Kidney epithelial cell (primary cell): ENCODE data around the gene LRRD1. TPM values are rescaled to one million over a fixed set of nuclear protein-coding genes. Genes with fewer than 3 reads are reported as not detected.
"Not testable (repeated sequence)": the region's sequence is repeated elsewhere in the genome, so short reads cannot be mapped to it uniquely, and the experiment has no call there.

Experiments used
- DNase-seq: peaks from one replicate; pipeline ENCODE4 v3.0.0-alpha.2; 2010; ENCODE audit warnings: low read depth
- H3K27me3 ChIP-seq: 2 replicates; pipeline ENCODE4 v1.6.0; 2011; ENCODE audit warnings: low read length; ENCODE audit not compliant: control insufficient read depth, insufficient read depth
- H3K36me3 ChIP-seq: 2 replicates; pipeline ENCODE4 v1.5.1; 2011; ENCODE audit warnings: low read length; ENCODE audit not compliant: control insufficient read depth, insufficient read depth
- H3K4me3 ChIP-seq: 2 replicates; pipeline ENCODE4 v1.5.1; 2011; ENCODE audit warnings: low read depth, mild to moderate bottlenecking, control low read depth, low read length
- total RNA-seq: library from RNA; depleted of rRNA; stranded (reverse); fragments of >200 nt; gene quantifications from 2 replicates; pipeline ENCODE4 v1.2.3, GENCODE V29; 2015
- TF ChIP-seq, protein P1 (sequence below): IDR thresholded peaks from 2 replicates; pipeline ENCODE4 v1.5.1; 2011; ENCODE audit warnings: mild to moderate bottlenecking, moderate library complexity, low read length, control low read depth, inconsistent platforms; ENCODE audit not compliant: insufficient read depth, poor library complexity, severe bottlenecking

LRRD1 gene
- total RNA-seq, 1 donor from 2014 or later, result not detected

DNA sequence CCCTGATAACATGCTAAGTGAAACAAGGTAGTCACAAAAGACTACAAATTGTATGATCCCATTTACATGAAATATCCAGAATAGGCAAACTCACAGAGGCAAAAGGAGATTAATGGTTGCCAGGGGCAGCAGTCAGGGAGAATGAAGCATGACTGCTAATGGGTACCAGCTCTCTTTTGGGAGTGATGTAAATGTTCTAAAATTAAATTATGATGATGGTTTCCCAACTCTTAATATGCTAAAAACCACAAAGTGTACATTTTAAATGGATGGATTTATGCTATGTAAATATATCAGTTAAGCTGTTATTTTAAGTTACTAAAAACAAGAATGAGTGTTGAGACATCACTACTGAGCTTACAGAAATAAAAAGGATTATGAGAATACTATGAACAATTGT, 57.3 kb downstream of the LRRD1 start:
- no peak for DNase-seq
- no peak overlapping the region for H3K4me3 ChIP-seq
- H3K27me3 ChIP-seq, result no peaks in the 10 kb centered on the region
- peaks cover 2% of the 10 kb centered on the region for H3K36me3 ChIP-seq
- TF ChIP-seq, protein P1, sequence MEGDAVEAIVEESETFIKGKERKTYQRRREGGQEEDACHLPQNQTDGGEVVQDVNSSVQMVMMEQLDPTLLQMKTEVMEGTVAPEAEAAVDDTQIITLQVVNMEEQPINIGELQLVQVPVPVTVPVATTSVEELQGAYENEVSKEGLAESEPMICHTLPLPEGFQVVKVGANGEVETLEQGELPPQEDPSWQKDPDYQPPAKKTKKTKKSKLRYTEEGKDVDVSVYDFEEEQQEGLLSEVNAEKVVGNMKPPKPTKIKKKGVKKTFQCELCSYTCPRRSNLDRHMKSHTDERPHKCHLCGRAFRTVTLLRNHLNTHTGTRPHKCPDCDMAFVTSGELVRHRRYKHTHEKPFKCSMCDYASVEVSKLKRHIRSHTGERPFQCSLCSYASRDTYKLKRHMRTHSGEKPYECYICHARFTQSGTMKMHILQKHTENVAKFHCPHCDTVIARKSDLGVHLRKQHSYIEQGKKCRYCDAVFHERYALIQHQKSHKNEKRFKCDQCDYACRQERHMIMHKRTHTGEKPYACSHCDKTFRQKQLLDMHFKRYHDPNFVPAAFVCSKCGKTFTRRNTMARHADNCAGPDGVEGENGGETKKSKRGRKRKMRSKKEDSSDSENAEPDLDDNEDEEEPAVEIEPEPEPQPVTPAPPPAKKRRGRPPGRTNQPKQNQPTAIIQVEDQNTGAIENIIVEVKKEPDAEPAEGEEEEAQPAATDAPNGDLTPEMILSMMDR, result no peak

DNA sequence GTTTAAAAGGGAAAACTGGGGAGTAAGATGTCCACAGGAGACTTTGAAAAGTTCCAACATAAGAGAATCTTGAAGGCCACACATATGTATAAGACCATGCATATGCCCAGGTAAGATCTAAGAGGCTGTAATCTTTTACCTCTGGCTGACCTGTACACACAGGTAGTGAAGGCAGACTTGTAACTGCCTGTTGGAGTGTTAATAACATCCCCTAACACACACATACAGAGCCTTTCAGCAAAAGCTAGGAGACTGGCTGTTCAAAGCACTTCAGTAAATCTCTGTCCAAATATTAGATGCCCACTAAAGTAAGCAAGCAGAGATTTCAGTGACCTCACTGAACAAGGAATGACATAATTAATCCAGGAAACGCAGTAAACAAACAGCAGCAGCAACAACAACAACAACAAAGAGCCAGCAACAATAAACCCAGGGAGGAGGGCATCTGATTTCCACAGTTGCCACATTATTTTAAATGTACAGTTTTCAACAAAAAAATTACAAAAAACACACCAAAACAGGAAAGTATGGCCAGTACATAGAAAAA, 59.7 kb downstream of the LRRD1 start:
- Histone ChIP-seq H3K36me3 (peaks cover 2% of the 10 kb centered on the region), H3K4me3 (no peak overlapping the region), H3K27me3 (no peaks in the 10 kb centered on the region)
- no peak for DNase-seq
- TF ChIP-seq, protein P1, result no peak

DNA sequence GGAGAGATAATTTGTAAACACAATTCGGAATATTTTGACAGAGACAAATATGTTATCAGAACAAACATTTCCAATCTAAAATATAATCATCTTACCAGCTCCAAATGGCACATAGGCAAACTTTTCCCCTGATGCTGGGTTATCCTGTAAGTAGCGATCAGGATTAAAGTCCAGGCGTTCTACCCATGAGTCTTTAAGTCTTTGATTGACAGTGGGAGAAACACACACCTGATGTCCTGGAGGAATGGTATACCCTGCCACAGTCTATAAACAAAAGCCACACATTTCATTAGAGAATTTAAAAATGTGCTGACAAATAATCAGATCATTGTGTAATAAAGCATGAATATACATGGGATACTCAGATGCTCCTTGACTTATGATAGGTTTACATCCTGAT, 62.0 kb downstream of the LRRD1 start:
- TF ChIP-seq, protein P1, result no peak
- DNase-seq, result no peak
- H3K36me3 ChIP-seq, result no peaks in the 10 kb centered on the region

DNA sequence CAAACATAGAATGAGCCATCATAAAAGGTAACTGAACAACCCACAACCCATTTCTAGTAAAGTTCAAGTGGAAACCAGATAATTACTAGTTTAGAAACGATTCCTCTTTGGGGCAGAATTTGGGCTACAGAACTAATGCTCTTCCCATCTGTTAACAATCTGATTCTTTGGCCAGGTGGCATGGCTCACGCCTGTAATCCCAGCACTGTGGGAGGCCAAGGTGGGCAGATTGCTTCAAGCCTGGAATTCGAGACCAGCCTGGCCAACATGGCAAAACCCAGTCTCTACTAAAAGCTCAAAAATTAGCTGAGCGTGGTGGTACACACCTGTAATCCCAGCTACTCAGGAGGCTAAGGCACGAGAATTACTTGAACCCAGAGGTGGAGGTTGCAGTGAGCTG, 63.1 kb downstream of the LRRD1 start:
- no peak for DNase-seq
- TF ChIP-seq, protein P1, result no peak
- H3K27me3 ChIP-seq, result no peaks in the 10 kb centered on the region
- no peak overlapping the region for H3K4me3 ChIP-seq
- no peaks in the 10 kb centered on the region for H3K36me3 ChIP-seq

More for the DNA sequence above, 62.0 kb downstream of the LRRD1 start:
- H3K27me3 ChIP-seq, result no peaks in the 10 kb centered on the region
- no peak overlapping the region for H3K4me3 ChIP-seq

DNA sequence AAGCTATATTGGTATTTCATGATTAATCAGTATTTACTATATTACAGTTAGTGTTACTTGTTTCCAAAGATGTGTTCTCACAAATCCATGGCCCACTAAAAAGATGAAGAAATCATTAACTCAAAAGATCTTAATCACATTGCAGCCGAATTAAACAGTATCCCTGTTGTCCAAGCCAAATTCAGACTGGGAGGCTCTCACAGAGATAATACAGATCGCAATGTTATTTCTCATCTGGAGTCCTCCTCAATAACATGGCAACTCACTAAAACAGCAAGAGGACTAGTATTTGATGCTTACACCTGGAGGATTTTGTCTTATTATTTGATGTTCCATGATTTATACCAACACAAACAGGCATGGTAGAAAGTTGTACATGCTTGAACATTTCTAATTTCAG, 68.1 kb downstream of the LRRD1 start:
- no peak for DNase-seq
- Histone ChIP-seq H3K4me3 (no peak overlapping the region), H3K36me3 (no peaks in the 10 kb centered on the region), H3K27me3 (no peaks in the 10 kb centered on the region)
- TF ChIP-seq, protein P1, result no peak

DNA sequence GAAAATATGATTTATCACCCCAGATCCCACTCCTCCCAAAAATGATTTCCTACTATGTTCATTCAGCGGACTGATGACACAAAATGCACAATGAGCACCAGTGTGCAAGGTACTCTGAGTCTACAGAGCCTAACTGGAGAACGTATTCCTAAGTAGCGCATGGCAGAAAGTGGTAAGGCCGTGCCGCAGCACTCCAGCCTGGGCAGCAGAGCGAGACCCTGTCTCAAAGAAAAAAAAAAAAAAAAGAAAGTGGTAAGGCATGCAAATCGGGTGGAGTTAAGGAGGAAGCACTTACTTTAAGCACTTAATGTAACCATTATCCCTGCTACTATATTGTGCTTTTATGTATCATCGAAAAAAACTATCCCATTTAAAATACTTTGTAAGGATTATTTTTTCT, 70.1 kb downstream of the LRRD1 start:
- Histone ChIP-seq H3K4me3 (no peak overlapping the region), H3K27me3 (no peaks in the 10 kb centered on the region), H3K36me3 (no peaks in the 10 kb centered on the region)
- TF ChIP-seq, protein P1, result no peak
- DNase-seq, result no peak

DNA sequence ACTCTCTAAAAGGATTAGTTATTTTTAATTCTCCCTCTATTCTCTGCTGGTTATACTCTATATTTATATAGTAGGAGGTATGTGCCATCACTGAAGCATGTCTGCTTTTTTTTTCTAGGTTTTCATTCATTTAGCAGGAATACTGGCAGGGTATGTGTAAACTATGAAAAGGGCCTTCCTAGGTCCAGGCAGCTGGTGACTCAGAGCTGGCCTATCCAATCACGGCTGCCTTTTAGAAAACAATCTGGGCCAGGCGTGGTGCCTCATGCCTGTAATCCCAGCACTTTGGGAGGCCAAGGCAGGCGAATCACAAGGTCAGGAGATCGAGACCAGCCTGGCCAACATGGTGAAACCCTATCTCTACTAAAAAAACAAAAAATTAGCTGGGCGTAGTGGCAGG, 76.1 kb downstream of the LRRD1 start:
- H3K4me3 ChIP-seq, DNase-seq, H3K27me3 ChIP-seq, H3K36me3 ChIP-seq: not testable (repeated sequence)
